SU-DHL-6 (cell line): ENCODE measurements around the gene SOX18.

Experiments used
- H2AFZ ChIP-seq: fragments of 200-600 bp; sonication (generic); 2 replicates; pipeline ENCODE4 v1.6.1; 2014; ENCODE audit warnings: low read depth, mild to moderate bottlenecking, moderate library complexity, mixed read lengths, antibody characterized with exemption, low read length; ENCODE audit not compliant: severe bottlenecking
- H3F3A ChIP-seq: fragments of 200-600 bp; shearing (Covaris generic); 2 replicates; pipeline ENCODE4 v1.6.0; 2016; ENCODE audit warnings: antibody characterized with exemption, mild to moderate bottlenecking; ENCODE audit not compliant: insufficient read depth
- H3K27ac ChIP-seq: fragments of 200-600 bp; sonication (generic); 2 replicates; pipeline ENCODE4 v1.5.1; 2016; ENCODE audit warnings: low read depth, mild to moderate bottlenecking, low read length, moderate library complexity, mixed read lengths
- H3K27me3 ChIP-seq: fragments of 200-600 bp; sonication (generic), shearing (Covaris generic); 2 replicates; pipeline ENCODE4 v1.6.0; 2014; ENCODE audit warnings: mild to moderate bottlenecking, low read length
- H3K36me3 ChIP-seq: fragments of 200-600 bp; sonication (generic); 2 replicates; pipeline ENCODE4 v1.6.1; 2014; ENCODE audit warnings: mild to moderate bottlenecking, low read length, mixed read lengths
- H3K4me2 ChIP-seq: fragments of 300-600, 200-600 bp; shearing (Covaris generic), sonication (generic); 2 replicates; pipeline ENCODE4 v1.6.0; 2014; ENCODE audit warnings: low read length, low read depth, mild to moderate bottlenecking; ENCODE audit not compliant: poor library complexity, severe bottlenecking
- H3K4me3 ChIP-seq: fragments of 200-600 bp; sonication (generic); 2 replicates; pipeline ENCODE4 v1.5.1; 2014; ENCODE audit warnings: antibody characterized with exemption, low read length, mild to moderate bottlenecking, mixed read lengths; ENCODE audit not compliant: insufficient read depth, poor library complexity, severe bottlenecking
- H3K79me2 ChIP-seq: fragments of 200-600 bp; sonication (generic); 2 replicates; pipeline ENCODE4 v1.6.1; 2014; ENCODE audit warnings: mild to moderate bottlenecking, low read length, moderate library complexity; ENCODE audit not compliant: insufficient read depth
- H3K9ac ChIP-seq: fragments of 200-600 bp; sonication (generic); 2 replicates; pipeline ENCODE4 v1.7.0; 2014; ENCODE audit warnings: mild to moderate bottlenecking, low read length
- H3K9me2 ChIP-seq: fragments of 200-600 bp; sonication (generic); replicated peaks from 2 replicates; pipeline ENCODE4 v1.6.1; 2014; ENCODE audit warnings: low read length; ENCODE audit not compliant: insufficient read depth
- H3K9me3 ChIP-seq: fragments of 200-600 bp; sonication (generic); 2 replicates; pipeline ENCODE4 v1.6.1; 2014; ENCODE audit warnings: low read length, mixed read lengths; ENCODE audit not compliant: insufficient read depth
- H4K20me1 ChIP-seq: fragments of 200-600 bp; sonication (generic); 2 replicates; pipeline ENCODE4 v1.6.1; 2014; ENCODE audit warnings: low read depth, mild to moderate bottlenecking, antibody characterized with exemption, low read length, moderate library complexity, mixed read lengths
- CTCF ChIP-seq: fragments of 200-600 bp; sonication (generic); IDR thresholded peaks from one replicate; pipeline ENCODE4 v1.5.1; 2017; ENCODE audit warnings: antibody characterized with exemption, mild to moderate bottlenecking, low read length, moderate library complexity; ENCODE audit not compliant: insufficient read depth, poor library complexity, severe bottlenecking
- EZH2phosphoT487 ChIP-seq: fragments of 200-600 bp; sonication (generic), shearing (Covaris generic); conservative IDR thresholded peaks from 2 replicates; pipeline ENCODE4 v1.6.1; 2018; ENCODE audit warnings: mild to moderate bottlenecking, antibody characterized with exemption, low read length, moderate library complexity, mixed read lengths

The SOX18 gene

GRCh38 chr20:64083378-64083803 lies 34.0 kb upstream of the SOX18 start:
- Histone ChIP-seq H2AFZ (no peak overlapping the region), H3F3A (peaks cover 25% of the 10 kb centered on the region; the same call in 1 of the 2 replicates), H3K36me3 (no peaks in the 10 kb centered on the region), H3K4me3 (no peak overlapping the region), H3K9me2 (no peaks in the 10 kb centered on the region), H3K27me3 (no peaks in the 10 kb centered on the region), H3K9me3 (no peaks in the 10 kb centered on the region), H3K79me2 (no peaks in the 10 kb centered on the region), H3K4me2 (peak overlapping the region; percentile 36), H4K20me1 (no peaks in the 10 kb centered on the region), H3K9ac (0 out of 2 replicates have a peak overlapping the region, but pooled peaks have one; percentile 22), H3K27ac (no peak overlapping the region)
- TF ChIP-seq CTCF: peak; percentile 32
- no peak for TF ChIP-seq EZH2phosphoT487

DNA sequence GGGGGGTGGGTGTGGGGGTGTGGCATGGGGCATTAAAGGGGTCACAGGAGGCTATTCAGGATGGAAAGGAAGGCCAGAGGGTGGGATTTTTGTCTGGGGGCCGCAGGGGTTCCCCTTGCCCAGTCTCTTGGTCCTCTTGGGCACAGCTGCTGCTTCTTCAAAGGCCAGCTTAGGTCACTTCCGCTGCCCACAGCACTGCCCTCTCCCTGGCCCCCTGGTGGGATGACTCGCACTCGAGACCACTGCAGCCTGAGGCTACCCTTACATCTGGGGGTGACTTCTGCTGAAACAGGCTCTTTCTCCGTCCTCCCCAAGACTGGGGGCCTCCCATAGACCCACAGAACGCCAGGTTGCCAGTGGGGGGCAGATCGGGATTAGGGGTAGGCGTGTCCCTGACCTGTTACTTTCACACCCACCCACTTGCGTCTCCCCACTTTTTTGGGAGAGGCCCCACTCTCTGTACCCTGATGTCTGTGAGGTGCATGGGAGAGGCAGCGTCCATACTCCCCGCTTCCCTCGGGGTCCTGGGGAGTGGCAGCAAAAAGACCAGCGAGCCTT lies 33.5 kb upstream of the SOX18 start:
- no peaks in the 10 kb centered on the region for H3K9me2 ChIP-seq
- no peaks in the 10 kb centered on the region for H3K36me3 ChIP-seq
- no peaks in the 10 kb centered on the region for H3K27me3 ChIP-seq
- H3K4me3 ChIP-seq: no peak overlapping the region
- H3K79me2 ChIP-seq: no peaks in the 10 kb centered on the region
- no peaks in the 10 kb centered on the region for H4K20me1 ChIP-seq
- TF ChIP-seq EZH2phosphoT487 (no peak), CTCF (no peak)
- peaks cover 30% of the 10 kb centered on the region for H3F3A ChIP-seq
- H3K27ac ChIP-seq: no peak overlapping the region
- peak overlapping the region; percentile 36 for H3K4me2 ChIP-seq
- H3K9ac ChIP-seq: no peak overlapping the region
- H2AFZ ChIP-seq: no peak overlapping the region
- no peaks in the 10 kb centered on the region for H3K9me3 ChIP-seq

DNA sequence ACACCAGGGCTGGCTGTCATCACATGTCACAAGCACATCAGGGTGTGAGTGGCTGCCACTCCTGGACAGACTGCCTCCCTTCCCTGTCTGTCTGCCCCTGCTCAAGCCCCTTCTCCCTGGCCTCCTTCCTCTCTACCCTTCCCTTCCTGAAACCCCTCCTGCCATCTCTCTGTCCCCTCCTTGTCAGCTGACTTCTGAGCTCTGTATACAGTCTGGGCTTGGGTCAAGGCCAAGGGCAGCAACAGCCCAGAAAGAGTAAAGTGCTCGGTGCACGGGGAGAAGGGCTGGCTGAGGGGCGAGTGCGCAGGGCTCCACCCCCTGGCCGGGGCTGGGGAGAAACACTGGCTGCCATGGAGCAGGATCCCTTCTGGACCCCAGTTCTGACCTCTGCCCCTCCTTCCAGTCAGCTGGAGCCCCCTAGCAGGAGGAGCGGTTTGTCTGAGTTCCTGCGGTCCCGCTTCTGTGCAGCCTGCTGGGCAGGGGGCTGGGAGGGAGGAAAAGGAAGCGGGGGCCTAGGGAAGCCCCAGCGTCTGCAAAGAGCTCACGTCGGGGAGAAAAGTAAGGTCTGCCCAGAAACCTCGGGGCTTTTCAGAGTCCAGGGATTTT lies 32.8 kb upstream of the SOX18 start:
- no peak for TF ChIP-seq EZH2phosphoT487
- TF ChIP-seq CTCF: no peak
- H3K27ac ChIP-seq: no peak overlapping the region
- H2AFZ ChIP-seq: no peak overlapping the region
- H3K9me3 ChIP-seq: no peaks in the 10 kb centered on the region
- H3F3A ChIP-seq: peaks cover 36% of the 10 kb centered on the region
- no peak overlapping the region for H3K4me2 ChIP-seq
- H3K36me3 ChIP-seq: no peaks in the 10 kb centered on the region
- H3K4me3 ChIP-seq: no peak overlapping the region
- H3K9ac ChIP-seq: no peak overlapping the region
- no peaks in the 10 kb centered on the region for H4K20me1 ChIP-seq
- no peaks in the 10 kb centered on the region for H3K9me2 ChIP-seq
- no peaks in the 10 kb centered on the region for H3K79me2 ChIP-seq
- no peaks in the 10 kb centered on the region for H3K27me3 ChIP-seq
